HG02981 (cell line): ENCODE results near the gene SLC4A11.

Source experiments
- ATAC-seq: cut with Tn5 transposase; IDR thresholded peaks from one replicate; pipeline ENCODE4 v1.9.1; 2021; ENCODE audit warnings: mild to moderate bottlenecking, moderate library complexity; ENCODE audit not compliant: unreplicated experiment

SLC4A11 gene

GRCh38 chr20:3247638-3248037, 8.6 kb upstream of the SLC4A11 start:
- no peak for ATAC-seq

DNA sequence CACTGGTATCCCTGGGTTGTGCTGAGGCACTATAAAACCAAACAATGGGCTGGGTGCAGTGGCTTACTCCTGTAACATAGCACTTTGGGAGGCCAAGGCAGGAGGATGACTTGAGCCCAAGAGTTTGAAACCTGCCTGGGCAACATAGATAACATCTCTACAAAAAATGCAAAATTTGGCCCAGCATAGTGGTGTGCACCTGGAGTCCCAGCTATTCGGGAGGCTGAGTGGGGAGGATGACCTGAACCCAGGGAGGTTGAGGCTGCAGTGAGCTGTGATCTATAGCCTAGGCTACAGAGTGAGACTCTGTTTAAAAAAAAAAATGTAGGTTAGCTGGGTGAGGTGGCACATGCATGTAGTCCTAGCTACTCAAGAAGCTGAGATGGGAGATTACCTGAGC, 7.7 kb upstream of the SLC4A11 start:
- no peak for ATAC-seq

GRCh38 chr20:3245711-3246110, 6.7 kb upstream of the SLC4A11 start:
- ATAC-seq: no peak

GRCh38 chr20:3245156-3245555, 6.2 kb upstream of the SLC4A11 start:
- no peak for ATAC-seq

DNA sequence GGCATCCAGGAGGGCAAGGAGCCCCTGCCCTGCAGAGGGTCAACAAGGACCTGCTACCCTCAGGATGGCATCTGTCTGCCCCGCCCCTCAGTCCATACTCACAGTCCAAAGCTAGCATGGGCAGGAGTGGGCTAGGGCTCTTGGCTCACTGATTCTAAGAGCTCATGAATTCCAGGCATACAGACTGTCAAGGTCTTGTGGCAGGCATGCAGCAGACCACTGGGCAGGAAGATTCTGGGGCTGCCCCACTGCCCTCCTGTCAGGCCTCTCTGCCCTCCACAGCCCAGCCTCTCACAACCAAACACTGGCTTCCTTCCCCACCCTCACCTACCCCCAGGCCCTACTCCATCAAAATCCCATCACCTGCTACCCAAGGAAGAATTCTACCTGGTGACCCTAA, 5.6 kb upstream of the SLC4A11 start:
- no peak for ATAC-seq

DNA sequence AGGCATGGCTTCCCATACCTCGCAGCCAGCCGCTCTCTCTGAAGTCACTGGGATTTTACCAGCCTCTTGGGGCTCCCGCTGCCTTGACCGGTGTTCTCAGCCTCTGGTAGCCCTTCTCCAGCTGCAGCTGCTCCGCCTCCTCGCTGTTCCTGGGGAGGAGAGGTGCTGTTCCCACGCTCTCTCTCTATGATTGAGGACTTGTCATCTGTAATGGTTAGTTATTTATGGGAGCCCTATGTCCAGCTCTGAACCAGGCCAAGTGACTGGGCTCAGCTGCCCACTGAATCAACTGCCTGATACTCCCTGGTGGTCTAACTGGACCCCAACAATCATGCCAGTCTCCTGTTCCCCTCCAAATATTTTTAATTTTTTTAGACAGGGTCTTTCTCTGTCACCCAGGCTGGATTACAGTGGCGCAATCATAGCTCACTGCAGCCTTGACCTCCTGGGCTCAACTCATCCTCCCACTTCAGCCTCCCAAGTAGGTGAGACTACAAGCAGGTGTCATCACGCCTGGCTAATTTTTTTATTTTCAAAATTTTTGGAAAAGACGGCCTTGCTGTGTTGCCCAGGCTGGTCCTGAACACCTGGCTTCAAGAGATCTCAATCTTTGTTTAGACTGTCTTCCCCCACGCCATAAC, 4.8 kb upstream of the SLC4A11 start:
- no peak for ATAC-seq

DNA sequence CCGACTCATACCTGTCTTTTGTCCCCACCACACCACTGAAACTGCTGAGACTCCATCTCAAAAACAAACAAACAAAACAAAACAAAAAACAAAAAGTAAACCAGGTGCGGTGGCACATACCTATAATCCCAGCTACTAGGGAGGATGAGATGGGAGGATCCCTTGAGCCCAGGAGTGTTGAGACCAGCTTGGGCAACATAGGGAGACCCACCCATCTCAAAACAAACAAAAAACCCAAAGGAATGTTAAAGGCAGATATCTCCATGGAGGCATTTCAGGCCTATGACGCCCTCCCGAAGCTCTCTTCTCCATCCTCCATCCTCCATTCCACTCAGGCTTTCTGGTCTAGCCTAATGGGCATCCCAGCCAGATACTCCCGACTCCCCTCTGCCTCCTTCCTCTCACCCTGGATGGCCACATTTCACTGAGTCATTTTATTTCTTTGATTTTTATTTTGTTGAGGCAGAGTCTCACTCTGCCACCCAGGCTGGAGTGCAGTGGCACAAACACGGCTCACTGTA, 3.2 kb upstream of the SLC4A11 start:
- no peak for ATAC-seq

DNA sequence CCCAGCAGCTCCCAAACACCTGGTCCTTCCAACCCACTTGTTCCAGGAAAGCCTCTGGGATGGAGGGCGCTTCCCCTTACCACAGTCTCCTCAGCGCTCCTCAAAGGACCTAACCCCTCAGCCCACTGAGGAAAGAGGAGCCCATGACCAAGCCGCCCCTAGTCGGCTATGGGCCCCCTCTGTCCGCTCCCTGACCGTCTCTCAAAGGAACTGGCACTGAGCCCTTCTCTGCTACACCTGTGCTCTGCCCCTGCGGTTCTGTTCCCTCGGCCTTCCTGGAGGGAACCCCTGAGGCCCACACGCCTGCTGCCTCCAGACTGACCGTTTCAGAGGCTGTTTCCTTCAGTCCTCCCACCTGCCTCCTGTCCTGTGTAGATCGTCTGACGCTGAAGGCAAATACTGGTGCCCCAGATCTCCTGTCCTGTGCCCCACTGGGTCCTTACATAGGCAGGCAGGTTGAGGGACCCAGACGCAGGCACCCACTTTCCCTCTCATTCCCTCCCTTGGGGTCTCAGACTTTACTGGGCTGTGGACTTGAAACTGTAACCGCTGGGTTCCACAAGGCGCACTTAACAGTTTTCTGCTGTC, 1.9 kb upstream of the SLC4A11 start:
- no peak for ATAC-seq

GRCh38 chr20:3239867-3240775, 1.1 kb upstream of the SLC4A11 start:
- ATAC-seq: no peak

DNA sequence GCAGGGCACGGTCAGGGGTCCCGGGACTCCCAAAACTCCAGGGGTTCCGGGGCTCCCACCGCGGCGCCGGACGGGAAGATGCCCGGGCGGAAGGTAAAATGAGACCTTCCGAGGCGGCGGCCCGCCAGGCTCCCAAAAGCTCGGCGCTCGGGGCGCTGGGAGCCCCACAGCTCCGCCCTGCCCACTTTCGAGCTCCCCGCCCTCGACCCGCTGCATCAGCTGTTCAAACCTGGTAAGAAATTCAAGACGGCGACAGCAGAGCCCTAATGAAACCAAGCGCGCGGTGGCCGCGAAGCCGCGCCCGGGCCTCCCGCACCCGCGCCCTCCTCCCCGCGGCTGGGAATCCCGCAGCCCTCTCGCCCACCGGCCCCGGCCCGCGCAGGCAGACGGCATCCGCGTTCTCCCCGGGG, 369 bp downstream of the SLC4A11 start:
- no peak for ATAC-seq

DNA sequence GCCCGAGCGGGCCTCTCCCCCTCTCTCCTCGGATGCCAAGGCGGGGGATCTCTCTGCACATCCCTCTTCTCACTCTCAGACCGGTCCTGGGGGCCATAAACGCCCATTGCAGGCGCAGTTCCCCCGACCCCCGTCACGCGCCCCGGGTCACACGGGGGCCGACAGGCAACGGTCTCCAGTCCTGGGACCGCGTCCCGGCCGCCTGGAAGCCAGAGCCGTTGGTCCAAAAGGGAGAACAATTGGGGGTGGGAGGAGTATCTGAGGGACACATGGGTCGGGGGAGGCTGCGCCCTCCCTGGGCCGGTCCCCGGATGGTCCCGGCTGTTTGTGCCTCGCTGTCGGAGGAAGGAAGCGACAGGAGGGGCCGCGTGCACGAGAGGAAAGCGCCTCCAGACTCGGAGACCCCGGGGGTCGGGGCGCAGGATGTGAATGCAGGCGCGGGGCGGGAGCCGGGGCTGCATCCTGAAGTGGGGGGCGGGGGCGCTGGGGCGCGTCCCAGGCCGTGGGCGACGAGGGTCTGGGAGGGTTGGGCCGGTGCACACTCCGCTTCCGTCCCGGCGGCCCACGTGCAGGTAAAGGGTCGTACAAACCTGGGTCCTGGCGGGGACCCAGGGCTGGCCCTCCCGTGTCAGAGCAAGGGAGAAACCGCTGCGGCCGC, 903 bp downstream of the SLC4A11 start:
- ATAC-seq: no peak

- no peak for ATAC-seq
Observed at GRCh38 chr20:3237011-3237957, 1.7 kb downstream of the SLC4A11 start.

DNA sequence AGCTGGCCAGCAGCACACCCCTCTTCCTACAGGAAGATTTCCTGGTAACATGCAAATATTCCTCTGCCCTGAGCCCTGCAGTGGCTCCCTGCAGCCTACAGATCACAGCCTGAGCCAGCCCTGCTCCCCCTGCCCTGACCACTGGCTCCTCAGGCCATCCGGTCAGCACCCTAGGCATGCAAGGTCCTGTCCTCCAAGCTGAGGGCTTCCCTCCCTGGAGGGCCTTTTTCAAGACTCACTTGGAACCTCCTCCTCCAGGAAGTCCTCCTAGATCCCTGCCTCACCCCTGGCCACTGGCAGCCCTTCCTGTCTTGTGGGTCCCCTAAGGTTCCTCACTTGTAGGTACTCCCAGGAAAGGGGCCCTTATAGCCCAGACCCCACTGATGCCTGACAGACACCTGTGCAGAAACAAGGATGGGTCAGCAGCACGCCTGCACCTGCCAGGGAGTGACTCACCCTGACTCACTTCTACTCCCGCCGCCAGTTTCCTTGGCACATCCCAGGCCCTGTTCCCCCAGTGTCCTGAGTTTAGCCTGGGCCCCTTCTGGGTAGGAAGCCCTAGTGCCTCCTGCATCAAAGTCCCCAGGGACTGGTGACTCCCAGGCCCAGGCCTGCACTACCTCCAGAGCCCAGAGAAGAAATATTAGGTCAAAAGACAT, 3.2 kb downstream of the SLC4A11 start:
- no peak for ATAC-seq

DNA sequence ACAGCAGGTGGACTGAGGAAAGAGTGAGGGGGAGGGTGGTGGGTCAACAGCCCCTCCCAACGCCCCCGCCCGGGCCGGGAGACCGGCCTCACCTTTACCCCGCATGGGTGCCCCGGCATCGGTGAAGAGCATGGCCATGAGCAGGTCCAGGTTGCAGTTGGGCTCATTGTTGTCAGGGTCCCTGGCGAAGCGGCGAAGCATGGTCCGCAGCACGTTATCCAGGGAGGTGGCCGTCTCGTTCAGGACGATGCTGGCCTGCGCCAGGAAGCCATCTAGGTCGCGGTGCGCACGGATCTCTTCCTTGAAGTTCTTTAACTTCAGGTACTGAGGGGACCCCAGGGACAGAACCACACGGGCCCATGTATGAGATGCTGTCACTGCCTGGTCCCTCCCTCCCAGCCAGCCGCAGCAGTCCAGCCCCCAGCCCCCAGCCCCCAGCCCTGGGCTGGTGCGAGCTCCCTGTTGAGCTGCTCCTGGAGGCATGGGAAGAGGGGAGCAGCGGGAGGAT, 4.9 kb downstream of the SLC4A11 start:
- no peak for ATAC-seq

- ATAC-seq: no peak
Observed at GRCh38 chr20:3233131-3233990, 5.6 kb downstream of the SLC4A11 start.

DNA sequence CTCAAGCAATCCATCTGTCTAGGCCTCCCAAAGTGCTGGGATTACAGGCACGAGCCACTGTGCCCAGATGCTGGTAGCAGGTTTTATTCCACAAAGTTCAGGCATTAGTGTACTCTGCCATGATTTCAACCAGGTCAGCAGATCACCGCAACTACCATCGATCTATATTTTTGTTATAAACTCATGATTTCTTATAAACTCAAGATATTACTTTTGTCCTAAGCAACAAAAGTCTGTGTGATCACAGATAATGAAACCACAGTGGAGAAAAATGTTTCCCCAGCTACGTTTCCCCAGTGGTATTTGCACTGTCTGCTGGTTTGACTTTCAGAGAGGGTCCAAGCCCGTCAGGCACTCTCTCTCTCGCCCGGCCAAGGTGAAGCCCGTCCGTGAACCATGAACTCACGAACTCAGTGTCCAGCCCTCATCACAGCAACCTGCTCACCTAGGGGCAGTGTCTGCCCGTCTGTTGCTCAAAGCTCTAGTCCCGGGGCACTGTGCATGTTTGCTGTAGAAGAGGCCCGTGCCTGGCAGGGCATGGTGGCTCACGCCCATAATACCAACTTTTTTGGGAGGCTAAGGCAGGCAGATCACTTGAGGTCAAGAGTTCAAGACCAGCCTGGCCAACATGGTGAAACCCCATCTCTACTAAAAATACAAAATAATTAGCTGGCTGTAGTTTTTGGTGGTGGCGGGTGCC, 7.0 kb downstream of the SLC4A11 start:
- ATAC-seq: no peak

GRCh38 chr20:3231116-3231515, 7.9 kb downstream of the SLC4A11 start:
- no peak for ATAC-seq

DNA sequence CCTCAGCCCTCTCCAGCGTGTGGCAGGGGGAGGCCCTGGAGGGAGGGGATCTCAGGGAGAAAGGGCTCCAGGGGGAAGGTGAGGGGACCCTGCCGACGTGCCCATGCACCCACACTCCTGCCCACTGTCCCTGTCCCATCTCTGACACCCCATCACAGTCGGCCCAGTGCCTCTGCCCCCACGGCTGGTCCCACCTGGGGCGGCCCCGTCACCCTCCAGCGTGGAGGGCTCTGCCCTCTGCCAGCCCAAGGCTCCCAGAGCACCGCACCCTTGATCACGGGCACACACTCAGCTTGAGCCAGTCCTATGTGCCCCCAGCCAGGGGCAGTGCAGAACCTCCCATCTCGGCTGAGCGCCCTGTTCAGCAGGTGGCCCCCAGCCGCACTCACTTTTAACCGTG, 9.2 kb downstream of the SLC4A11 start:
- ATAC-seq: no peak
